HG03460 (cell line): ENCODE data around the gene NATD1.

Source experiments
- ATAC-seq: cut with Tn5 transposase; IDR thresholded peaks from one replicate; pipeline ENCODE4 v1.9.1; 2021; ENCODE audit not compliant: unreplicated experiment

Gene NATD1

DNA sequence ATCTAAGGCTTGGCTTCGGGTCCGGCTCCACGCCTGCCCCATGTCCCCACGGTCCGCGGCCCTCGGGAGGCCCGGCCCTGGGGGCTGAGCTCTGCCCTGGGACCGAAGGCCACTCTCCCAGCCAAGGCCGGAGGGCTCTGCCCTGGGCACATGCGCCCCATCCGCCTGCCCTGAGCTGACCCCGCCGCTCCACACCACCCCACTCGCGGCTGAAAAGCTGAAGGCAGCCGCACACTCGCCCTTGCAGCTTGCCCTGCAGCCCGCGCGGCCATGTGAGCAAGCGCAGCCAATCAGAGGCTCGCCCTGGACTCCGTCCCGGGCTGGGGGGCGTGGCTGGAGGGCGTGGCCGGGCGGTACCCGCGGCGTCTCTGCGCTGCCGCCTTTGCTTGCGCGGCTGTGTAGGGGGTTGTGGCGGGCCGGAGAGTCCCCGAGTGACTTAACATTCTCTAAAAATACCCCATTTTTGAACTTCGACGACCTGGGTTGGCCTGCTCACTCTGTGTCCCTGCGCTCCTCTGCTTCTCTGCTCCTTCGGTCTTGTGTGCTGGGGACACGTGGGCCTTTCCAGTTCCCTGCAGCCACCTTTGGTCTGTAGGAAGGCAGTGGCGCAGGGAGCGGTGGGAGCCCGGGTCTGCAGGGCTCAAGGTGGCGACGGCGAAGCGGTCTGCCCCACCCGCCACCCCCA is 22.5 kb upstream of the NATD1 start:
- ATAC-seq: peak; percentile 90

DNA sequence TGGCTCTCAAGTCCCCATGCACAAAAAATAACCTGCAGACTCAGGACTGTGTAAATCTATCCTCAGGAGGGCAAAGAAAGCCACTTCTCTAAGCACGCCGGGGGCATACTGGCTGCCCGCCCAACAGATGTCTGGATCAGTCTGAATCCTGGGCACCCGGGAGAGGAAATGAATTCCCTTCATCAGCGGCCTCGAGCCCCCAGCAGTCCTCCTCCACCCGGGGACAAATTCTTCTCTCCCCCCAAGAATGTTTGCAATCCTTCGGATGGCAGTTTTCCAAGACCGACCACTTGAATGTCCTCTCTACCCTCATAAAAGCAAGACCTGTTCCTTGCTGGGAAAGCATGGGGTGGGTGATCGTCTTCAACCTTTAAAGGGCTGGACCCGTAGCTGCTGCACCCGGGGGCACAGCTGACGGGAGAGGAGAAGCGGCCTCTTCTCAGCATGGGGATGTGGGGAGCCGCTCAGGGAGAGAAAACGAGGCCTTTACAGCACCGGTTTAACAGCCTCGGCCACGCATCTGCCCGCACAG is 21.9 kb upstream of the NATD1 start:
- no peak for ATAC-seq

DNA sequence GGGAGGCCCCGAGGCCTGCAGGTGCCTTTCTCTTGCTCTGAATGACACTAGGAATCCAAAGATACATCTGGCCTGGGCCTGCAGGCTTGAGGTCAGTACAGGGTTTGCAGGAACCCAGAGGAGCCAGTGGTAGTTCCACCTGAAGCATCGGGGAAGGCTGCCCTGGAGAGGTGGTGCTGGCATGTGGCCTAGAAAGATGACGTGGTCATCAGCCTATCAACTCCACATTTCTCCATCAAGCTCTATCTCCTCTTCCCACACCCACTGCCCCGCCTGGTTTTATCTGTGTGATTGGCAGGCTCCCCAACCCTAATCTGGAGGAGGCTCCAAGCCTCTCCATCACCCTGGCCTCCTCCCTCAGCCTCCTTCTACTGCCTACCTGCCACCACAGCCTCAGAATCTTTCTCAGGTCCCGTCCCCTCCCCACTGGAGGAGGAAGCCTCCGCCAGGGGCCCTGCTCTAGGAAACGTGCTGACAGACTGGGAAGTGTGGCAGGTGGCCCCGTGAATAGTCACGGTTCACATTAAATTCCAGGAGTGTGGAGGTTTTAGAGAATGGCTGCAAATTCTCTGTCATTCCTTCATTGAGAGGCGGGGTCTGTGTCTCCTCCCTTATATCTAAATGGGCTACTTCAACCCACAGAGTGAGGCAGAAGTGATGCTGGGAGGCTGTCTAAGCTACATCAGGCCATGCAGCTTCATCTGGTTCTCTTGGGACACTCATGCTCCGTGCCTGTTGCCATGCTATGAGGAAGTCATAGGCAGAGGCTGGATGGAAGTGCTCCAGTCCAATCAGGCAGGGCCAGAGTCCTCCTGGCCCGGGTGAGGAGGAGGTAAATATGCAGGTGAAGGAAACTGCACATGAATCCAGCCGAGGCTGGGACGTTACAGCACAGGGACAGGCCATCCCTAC is 19.9 kb upstream of the NATD1 start:
- ATAC-seq: no peak

DNA sequence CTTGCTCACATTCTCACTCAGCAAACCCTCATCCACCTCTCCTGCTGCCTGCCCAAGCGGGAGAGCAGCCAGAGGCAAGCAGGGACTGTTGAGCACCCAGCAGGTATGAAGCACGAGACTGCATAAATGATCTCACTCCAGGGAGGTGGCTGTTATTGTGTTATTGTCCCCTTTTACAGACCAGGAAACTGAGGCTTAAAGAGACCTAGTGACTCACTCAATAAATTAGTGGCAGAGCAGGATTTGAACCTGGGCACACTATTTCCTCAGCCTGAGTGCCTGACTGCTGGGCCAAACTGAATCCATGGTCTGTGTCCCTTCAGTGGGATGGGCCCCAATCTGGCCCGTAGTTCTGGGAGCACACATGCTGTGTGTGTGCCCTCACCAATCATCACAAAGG is 19.0 kb upstream of the NATD1 start:
- ATAC-seq: no peak

GRCh38 chr17:21271454-21272183 is 18.4 kb upstream of the NATD1 start:
- ATAC-seq: no peak

GRCh38 chr17:21269394-21269793 is 16.2 kb upstream of the NATD1 start:
- ATAC-seq: no peak

GRCh38 chr17:21268596-21269188 is 15.5 kb upstream of the NATD1 start:
- no peak for ATAC-seq

- ATAC-seq: no peak
Measured at GRCh38 chr17:21263376-21263775, 10.2 kb upstream of the NATD1 start.

GRCh38 chr17:21262259-21262993 is 9.2 kb upstream of the NATD1 start:
- ATAC-seq: no peak

DNA sequence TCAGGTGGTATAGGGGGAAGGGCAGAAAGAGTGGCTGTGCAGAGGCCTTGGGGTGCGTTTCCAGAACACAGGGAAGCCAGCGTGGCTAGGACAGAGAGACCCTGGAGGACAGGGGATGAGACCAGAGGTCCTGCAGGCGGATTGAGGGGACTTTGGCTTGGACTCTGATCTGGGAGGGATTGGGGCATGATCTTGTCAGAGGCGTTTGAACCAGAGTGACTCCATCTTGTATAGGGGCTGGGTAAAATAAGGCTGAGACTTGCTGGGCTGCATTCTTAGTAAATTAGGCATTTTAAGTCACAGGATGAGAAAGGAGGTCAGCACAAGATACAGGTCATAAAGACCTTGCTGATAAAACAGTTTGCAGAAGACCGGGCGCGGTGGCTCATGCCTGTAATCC is 5.4 kb upstream of the NATD1 start:
- no peak for ATAC-seq

DNA sequence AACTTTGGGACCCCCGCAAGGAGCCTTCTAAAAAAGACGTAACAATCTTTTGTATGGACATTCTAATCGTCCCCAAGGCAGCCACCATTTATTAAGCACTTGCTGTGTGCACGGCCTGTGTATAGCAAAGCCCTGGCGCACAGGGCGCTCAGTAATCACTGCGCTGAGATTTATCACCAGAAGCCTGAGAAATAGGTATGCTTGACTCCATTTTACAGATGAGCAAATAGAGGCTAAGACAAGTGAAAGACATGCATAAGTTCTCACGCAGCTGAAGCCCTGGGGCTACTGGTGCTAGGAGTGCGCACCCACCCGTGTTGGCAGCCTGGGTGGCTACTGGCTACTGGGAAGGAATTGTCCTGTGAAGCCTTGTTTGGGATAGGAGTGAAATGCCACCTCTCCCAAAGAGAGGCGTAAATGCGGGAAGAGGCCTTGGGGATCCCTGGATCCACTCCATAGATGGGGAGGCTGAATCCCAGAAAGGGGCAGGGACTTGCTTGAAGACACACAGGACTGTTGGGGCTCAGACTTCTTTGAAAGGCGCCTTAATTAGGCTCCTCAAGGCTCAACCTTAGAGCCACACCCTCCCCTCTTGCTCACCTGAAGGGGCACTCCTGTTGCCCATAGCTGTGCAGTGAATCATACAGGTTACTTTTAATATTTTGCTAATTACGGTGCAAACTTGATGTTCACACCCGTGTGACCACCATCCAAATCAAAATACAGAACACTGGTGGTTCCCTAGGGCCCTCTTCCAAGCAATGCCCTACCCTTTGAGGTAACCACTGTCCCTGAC is 634 bp upstream of the NATD1 start:
- no peak for ATAC-seq

GRCh38 chr17:21252289-21252795 is 868 bp downstream of the NATD1 start:
- ATAC-seq: no peak

- ATAC-seq: no peak
Measured at GRCh38 chr17:21251337-21252010, 1.7 kb downstream of the NATD1 start.

DNA sequence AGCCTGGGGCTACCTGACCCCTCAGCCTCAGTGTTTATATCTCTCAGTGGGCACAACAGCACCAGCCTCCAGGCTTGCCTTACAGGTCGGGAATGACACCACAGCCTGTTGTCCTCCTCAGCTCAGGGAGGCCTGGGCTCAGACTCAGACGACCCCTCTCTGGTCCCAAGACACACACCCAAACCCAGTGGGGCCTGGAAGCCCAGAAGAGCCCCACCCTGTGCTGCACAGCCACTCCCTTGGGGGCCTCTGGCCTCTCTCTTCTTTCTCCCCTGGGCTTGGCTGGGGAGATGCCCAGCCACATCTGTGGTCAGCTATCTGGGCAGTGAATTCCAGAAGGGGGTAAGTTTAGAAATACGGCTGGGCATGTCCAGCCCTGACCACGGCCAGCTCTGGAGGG is 2.4 kb downstream of the NATD1 start:
- no peak for ATAC-seq

DNA sequence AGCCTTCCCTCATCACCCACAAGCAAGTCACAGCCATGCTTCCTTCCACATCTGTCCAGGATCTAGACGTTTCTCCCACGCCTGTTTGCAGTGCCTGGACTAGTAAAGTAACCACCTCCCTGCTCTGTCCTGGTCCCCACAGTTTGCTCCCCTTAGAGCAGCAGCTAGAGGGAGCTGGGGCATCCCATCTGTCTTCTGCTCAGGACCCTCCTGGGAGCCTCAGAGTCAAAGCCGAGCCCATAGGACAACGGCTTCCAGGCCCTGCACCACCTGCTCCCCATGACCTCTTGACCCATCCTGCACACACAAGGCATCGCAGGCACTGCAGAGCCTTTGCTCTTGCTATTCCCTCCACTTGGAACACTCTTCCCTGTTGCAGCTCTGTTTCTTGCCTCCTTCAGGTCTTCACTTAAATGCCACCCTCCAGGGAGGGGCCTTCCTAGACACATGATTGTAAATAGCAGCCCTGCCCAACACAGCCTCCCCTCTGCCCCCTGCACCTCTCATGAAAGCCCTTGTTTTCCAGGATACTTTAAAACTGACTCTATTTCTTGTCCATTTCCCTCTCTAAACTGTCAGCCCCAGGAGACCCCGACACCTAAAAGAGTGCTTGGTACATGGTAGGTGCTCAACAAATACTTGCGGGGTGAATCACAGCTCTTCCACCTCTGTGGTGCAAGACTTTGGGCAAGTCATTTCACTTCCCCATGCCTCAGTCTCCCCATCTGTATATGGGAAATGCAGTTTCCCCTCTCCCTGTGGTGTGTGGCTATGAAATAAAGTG is 3.1 kb downstream of the NATD1 start:
- no peak for ATAC-seq

- no peak for ATAC-seq
Measured at GRCh38 chr17:21249086-21249795, 4.0 kb downstream of the NATD1 start.

DNA sequence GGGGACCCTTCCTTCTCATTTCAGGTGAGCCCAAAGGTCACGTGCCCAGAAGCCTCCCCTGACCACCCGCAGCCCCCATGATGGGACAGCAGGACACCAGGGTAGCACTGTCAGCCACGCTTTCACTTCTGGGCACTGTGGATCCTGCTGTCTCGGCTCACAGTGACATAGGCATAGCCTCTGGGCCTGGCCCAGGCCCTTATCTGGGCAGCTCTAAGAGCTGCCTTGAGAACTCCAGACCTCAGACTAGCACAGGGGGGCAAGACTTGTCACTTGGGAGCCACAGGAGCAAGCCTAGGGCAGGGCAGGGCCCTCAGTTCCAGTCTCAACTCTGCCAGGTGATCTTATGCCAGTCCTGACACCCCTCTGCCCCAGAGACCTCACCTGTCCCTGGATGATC is 4.7 kb downstream of the NATD1 start:
- no peak for ATAC-seq
